NCI-H748 (cell line): ENCODE results near the gene ZNF383.
"Not testable (repeated sequence)": the region's sequence is repeated elsewhere in the genome, so short reads cannot be mapped to it uniquely, and the experiment has no call there.

Source experiments
- DNase-seq: peaks from one replicate; lab custom pipeline; 2025; ENCODE audit not compliant: unreplicated experiment; lab: John Stamatoyannopoulos, UW

ZNF383 gene

DNA sequence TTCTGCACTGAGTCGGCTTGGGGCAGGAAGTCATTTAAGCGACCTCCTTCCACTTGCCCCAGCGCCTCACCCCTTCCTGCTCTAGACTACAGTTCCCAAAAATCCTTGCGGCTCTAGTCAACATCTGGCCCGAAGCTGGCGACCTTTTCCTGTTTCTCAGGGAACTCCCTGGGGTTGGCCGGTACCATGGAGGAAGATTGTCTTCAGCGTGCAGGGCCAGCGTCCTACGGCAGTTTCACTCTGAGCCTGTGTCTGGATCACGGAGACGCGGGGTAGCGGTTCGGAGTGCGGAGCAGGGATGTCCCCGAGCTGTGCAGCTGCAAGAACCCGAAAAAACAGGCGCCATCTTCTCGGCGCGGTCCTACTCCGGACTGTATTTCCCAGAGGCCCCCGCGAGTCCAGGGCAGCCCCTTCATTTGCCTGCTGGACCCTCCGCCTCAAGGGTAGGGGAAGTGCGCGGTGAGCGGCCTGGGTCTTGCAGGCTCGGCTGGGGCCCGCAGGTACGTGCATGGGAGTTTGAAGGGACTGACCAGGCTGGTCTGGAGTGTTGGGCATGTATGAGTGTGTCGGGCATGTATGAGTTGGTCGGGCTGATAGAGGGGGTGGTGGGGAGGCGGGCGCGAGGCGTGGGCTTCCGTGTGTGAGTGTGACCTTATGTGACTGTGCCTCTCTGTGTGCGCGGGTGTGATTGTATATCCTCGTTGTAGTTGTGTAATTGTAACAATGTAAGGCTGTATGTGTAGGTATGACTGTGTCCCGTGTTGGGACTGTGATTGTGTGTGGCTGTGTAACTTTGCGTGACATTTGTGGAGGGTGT is at the start of gene ZNF383:
TSS of gene ZNF383 (plus strand) at position 440 of the 817 bp plus-strand sequence. CDS start 12,240 bp downstream, outside the sequence.
- DNase-seq: peak; percentile 95

- DNase-seq: peak; percentile 99
These were observed 45.3 kb upstream of the ZNF383 start, which contains the start of gene ZNF585A for GRCh38 chr19:37172368-37173366. TSS of gene ZNF585A (minus strand) at chr19:37172695. CDS start at chr19:37169910, 2,785 bp downstream.

DNA sequence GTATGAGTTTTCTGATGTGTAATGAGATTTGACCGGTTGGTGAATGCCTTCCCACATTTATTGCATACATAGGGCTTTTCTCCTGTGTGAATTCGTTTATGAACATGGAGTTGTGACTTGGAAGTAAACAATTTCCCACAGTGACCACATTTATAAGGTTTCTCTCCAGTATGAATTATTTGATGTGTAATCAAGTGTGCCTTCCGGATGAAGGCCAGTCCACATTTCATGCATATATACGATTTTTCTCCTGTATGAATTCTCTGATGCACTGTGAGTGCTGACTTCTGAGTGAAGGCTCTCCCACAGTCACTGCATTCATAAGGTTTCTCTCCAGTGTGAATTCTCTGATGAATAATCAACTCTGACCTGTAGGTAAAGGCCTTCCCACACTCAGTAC is 31.9 kb upstream of the ZNF383 start:
- not testable (repeated sequence) for DNase-seq

GRCh38 chr19:37195248-37195647 is 22.8 kb upstream of the ZNF383 start:
- not testable (repeated sequence) for DNase-seq

DNA sequence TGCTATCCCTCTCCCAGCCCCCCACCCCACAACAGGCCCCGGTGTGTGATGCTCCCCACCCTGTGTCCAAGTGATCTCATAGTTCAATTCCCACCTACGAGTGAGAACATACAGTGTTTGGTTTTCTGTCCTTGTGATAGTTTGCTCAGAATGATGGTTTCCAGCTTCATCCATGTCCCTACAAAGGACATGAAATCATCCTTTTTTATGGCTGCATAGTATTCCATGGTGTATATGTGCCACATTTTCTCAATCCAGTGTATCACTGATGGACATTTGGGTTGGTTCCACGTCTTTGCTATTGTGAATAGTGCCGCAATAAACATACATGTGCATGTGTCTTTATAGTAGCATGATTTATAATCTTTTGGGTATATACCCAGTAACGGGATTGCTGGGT is 20.9 kb upstream of the ZNF383 start:
- DNase-seq: not testable (repeated sequence)

DNA sequence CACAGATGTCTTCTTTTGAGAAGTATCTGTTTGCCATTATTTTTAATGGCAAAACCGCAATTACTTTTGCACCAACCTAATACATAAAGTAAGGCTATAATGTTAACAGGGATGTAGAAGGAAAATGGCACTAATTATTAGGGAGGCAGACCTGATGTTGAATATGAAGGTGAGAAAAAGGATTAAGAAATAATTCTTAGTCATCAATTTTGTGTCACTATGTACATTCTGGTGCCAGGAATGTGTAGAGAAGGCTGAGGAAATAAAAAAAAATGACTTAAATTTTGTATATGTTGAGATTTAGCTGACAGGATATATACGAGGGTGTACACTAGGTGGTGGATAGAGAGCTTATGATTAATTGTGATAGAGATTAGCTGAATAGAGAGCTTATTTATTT is 20.2 kb upstream of the ZNF383 start:
- DNase-seq: no peak

DNA sequence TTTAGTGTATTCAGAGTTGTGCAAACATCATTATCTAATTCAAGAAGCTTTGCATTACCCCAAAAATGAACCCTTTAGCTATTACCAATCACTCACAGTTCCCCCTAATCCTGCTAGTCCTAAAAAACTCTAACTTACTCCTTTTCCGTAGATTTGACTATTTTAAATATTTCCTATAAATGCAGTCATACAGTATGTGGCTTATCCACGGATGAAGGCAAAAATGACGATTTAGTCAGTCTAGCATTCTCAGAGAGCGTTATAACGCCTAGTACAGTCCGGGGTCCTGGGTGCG is 587 bp upstream of the ZNF383 start:
- DNase-seq: no peak

GRCh38 chr19:37218592-37218935 is 550 bp downstream of the ZNF383 start:
- no peak for DNase-seq

DNA sequence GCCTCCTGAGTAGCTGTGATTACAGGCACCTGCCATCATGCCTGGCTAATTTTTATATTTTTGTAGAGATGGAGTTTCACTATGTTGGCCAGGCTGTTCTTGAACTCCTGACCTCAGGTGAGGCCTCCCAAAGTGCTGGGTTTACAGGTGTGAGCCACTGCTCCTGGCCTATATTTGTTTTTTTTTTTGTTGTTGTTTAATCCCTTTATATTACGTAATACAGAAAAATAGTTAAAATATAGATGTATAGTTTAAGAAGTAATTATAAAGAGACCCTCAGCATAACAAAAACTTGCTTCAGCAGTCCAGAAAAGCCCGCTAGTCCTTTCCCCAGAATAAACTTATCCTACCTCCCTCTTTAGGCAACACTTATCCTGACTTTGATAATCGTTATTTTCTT is 2.4 kb downstream of the ZNF383 start:
- no peak for DNase-seq

DNA sequence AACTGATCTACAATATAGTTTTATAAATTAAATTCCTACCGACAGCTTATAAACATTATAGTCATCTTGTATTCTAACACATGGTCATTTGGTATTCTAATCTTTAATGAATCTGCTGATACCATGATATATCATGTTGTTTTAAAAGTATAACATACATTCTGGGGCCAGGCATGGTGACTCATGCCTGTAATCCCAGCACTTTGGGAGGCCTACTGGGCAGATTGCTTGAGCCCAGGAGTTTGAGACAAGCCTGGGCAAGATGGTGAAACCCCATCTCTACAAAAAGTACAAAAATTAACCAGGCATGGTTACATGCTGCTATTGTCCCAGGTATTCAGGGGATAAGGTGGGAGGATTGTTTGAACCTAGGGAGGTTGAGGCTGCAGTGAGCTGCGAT is 3.1 kb downstream of the ZNF383 start:
- DNase-seq: no peak

DNA sequence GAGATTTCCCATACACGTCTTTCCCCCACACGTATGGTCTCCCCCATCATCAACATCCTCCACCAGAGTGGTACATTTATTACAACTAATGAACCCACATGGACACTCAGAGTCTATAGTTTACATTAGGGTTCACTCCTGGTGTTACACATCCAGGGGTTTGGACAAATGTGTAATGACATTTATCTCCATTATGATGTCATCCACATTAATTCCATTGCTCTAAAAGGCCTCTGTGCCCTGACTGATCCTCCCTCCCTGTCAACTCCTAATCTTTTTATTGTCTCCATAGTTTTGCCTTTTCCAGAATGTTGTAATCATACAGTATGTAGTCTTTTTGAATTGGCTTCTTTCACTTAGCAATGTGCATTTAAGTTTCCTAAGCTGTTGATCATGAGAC is 8.2 kb downstream of the ZNF383 start:
- no peak for DNase-seq

GRCh38 chr19:37227996-37228395 is 10.0 kb downstream of the ZNF383 start:
- peak; percentile 48 for DNase-seq

DNA sequence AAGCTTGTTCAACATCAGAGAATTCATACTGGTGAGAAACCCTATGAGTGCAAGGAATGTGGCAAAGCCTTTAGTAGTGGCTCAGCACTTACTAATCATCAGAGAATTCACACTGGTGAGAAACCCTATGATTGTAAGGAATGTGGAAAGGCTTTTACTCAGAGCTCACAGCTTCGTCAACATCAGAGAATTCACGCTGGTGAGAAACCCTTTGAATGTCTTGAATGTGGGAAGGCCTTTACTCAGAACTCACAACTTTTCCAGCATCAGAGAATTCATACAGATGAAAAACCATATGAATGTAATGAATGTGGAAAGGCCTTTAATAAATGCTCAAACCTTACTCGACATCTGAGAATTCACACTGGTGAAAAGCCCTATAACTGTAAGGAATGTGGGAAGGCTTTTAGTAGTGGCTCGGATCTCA is 25.2 kb downstream of the ZNF383 start:
- DNase-seq: no peak

DNA sequence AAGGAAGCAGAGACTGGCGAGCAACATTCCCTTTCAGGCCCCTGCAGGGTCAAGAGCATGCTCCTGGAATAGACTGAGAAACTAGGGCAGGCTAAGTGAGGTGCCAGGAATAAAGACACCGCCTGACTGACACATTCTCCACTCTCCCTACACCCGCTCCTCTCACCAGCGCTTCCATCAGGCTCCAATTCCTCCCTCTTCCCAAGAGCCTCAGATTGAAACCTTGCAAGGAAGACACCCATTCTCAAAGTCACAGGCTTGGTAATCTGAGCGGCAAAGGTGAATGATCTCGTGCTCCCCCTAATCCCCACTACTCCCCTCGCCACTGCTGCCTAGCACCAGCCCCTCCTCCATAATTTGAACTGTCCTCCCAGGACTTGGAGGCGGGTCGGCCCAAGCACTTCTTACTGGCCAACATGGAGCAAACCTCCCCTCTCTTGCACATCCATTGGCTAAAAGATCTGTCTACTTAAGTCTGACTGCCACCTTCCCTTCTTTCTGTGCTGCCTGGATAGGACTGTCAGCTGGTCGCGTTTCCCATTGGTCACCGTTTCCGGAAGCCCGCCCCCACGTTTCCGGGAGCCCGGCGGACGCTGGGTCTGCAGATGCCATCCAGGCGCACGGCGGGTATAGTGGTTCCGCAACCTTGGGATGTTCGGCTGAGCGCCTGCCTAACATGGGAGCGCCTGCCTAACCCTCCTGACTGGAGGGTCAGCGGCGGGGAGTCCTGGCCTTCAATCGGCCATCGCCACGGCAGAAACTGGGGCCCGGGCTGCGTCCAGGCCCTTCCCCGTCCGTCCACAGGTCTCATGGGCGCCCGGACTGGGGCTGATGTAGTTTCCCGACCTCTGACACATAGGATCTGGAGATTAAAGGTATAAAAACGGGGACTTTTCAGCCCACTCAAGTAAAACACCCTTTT is 33.6 kb downstream of the ZNF383 start:
- peak; percentile 96 for DNase-seq

- not testable (repeated sequence) for DNase-seq
These were observed 45.0 kb downstream of the ZNF383 start for GRCh38 chr19:37263028-37263427.

DNA sequence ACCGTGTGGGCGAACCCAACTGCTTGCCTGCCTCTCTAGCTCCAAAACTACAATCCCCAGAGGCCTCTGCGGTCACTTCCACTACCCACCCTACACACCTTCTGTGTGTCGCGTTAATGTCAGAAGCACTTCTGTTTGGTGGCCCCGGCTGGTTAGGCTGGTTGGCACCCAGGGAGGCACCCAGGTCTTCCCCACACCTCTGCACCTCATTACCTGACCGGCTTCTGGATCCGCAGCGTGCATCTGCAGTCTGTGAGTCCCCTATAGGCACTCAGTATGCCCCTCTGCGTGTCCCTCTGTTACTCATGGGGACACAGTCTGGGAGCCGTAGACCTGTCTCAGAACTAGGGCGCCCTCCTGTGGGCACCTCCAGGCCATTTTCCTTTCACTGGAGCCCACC is 49.0 kb downstream of the ZNF383 start:
- not testable (repeated sequence) for DNase-seq

- DNase-seq: not testable (repeated sequence)
These were observed 49.7 kb downstream of the ZNF383 start for GRCh38 chr19:37267755-37268154.

DNA sequence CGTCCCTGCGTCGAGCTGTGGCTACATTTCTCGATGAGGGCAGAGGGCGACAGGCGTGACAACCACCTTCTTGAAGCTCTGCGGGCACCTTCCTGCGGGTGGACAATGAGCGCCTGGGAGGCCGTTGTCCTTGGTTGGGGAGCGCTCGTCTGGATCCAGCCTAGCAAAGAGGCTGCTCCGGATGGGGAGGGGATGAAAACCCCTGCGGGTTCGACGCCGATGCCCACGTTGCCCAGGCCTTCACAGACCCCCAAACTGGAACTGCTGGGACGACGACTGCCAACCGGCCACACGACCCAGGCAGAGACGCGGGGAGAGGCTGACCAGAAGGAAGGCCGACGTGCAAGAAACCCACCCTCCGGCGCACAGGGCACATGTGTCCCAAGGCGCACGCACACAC is 62.6 kb downstream of the ZNF383 start:
- not testable (repeated sequence) for DNase-seq

GRCh38 chr19:37284020-37284419 is 66.0 kb downstream of the ZNF383 start:
- not testable (repeated sequence) for DNase-seq

DNA sequence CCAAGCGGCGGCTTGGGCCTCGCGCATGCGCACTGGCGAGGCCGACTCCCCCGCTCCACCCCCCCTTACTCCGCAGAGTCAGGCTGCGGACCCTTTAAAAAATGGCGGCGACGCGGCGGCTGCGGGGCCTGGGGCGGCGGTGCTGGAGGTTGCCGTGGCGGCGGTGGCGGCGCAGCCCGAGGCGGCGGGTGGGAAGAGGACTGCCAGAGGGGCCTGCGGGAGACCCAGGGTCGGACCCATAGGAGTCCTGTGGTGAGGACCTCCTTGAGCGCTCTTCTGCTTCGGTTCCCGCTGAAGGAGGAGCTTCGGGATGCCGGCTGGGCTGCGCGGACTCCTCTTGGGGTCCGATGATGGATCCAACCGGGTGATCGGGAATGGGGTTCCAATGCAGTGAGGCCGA is 71.2 kb downstream of the ZNF383 start:
- not testable (repeated sequence) for DNase-seq
